Mucosa of stomach (tissue), 1 donor: Measurements from ENCODE around the gene MSLN.

Experiments
- H3K27me3 ChIP-seq: one replicate; pipeline ENCODE4 v1.7.0; 2013; ENCODE audit warnings: mild to moderate bottlenecking, low read length; ENCODE audit not compliant: control insufficient read depth, insufficient read depth
- H3K36me3 ChIP-seq: one replicate; pipeline ENCODE4 v1.7.0; 2013; ENCODE audit warnings: low read length; ENCODE audit not compliant: control insufficient read depth, insufficient read depth
- H3K4me1 ChIP-seq: one replicate; pipeline ENCODE4 v1.7.0; 2013; ENCODE audit warnings: mild to moderate bottlenecking, low read length; ENCODE audit not compliant: control insufficient read depth, insufficient read depth
- H3K4me3 ChIP-seq: one replicate; pipeline ENCODE4 v1.7.0; 2013; ENCODE audit warnings: low read length
- H3K9ac ChIP-seq: one replicate; pipeline ENCODE4 v1.7.0; 2013; ENCODE audit warnings: mild to moderate bottlenecking, low read length, moderate library complexity
- H3K9me3 ChIP-seq: one replicate; pipeline ENCODE4 v1.7.0; 2013; ENCODE audit warnings: mild to moderate bottlenecking, low read length, moderate library complexity; ENCODE audit not compliant: control insufficient read depth
- donor health status: Pancreatic carcinoma.

Gene MSLN

DNA sequence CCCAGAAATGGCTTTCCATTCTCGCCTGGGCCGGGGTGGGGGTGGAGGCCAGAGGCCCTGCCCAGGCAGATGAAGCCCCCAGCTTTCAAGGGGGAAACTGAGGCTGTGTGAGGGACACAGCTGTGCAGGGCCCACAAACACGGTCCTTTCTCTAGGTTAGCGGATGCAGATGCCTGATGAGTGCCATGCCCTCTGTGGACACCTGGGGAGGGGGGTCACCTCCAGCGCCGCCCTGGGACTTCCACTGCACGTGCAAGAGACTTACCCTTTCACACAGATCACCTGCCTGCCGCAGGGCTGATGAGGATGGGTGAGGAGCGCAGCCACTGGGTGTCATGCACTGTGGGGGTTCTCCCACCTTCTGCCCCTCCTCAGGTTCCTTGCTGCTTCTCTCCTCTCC, 42.1 kb upstream of the MSLN start:
- Histone ChIP-seq H3K36me3 (no peaks in the 10 kb centered on the region), H3K9me3 (no peaks in the 10 kb centered on the region), H3K4me1 (peaks cover 44% of the 10 kb centered on the region), H3K27me3 (peaks cover 24% of the 10 kb centered on the region), H3K9ac (no peak overlapping the region), H3K4me3 (no peak overlapping the region)

DNA sequence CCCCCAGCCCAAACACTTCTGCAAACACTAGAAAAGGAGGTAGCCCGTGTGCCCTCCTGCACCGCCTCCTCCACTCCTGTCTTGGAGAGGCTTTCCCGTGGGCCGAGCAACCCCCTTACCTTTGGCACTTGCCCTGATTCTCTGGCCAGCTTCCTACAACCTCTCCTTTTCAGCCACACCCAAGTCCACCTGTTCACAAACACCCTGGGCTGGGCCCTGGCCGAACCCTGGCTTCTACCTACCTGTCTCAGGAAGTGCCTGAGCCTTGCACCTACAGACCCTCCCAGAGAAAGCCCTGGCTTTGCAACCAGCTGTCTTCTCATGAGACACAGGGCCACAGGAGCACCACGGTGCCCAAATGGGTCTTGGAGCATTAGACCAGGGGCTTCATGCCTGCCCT, 41.6 kb upstream of the MSLN start:
- Histone ChIP-seq H3K9ac (no peak overlapping the region), H3K4me3 (no peak overlapping the region), H3K9me3 (no peaks in the 10 kb centered on the region), H3K27me3 (peaks cover 21% of the 10 kb centered on the region), H3K36me3 (no peaks in the 10 kb centered on the region), H3K4me1 (peaks cover 44% of the 10 kb centered on the region)

GRCh38 chr16:719815-720446, 40.6 kb upstream of the MSLN start:
- Histone ChIP-seq H3K36me3 (no peaks in the 10 kb centered on the region), H3K4me1 (peaks cover 40% of the 10 kb centered on the region), H3K9me3 (no peaks in the 10 kb centered on the region), H3K4me3 (peak overlapping the region; percentile 56), H3K27me3 (peaks cover 16% of the 10 kb centered on the region), H3K9ac (peak overlapping the region; percentile 76)

GRCh38 chr16:720447-720989, 40.0 kb upstream of the MSLN start:
- Histone ChIP-seq H3K4me1 (peaks cover 40% of the 10 kb centered on the region), H3K9me3 (no peaks in the 10 kb centered on the region), H3K4me3 (peak overlapping the region; percentile 56), H3K36me3 (no peaks in the 10 kb centered on the region), H3K9ac (peak overlapping the region; percentile 76), H3K27me3 (peaks cover 22% of the 10 kb centered on the region)

DNA sequence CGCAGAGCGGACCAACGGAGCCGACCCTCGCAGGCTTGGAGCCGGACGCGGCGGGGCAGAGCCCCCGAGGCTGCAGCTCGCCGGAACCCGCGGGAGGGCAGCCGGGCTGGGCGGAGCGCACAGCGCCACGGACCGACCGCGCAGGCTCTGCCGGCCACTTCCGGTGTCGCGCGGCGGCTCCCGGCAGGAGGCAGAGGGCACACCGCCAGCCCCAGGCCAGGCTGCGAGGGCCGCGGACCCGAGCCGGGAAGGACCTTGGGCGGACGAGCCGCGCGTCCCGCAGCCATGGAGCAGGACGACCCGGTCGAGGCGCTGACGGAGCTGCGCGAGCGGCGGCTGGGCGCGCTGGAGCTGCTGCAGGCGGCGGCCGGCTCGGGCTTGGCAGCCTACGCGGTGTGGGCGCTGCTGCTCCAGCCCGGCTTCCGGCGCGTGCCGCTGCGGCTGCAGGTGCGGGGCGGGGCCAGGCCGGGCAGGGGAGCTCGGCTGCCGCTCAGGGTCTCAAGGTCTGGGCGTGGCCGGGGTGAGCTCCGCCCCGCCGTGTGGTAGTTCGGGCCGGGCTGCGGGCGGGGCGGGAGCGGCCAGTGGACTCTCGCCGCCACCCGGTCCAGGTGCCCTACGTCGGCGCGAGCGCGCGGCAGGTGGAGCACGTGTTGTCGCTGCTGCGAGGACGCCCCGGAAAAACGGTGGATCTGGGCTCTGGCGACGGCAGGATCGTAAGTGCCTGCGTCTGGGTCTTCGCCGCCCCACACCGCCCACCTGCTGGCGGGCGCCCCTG, 39.4 kb upstream of the MSLN start, which contains the start of gene ANTKMT:
Gene ANTKMT, plus strand, starts transcription at position 157 of the 775 bp plus-strand sequence. Its CDS starts 129 bp downstream, at position 286.
- Histone ChIP-seq H3K4me3 (peak within 1 kb of the TSS; percentile 56), H3K4me1 (peaks cover 40% of the 10 kb centered on the region), H3K27me3 (peaks cover 22% of the 10 kb centered on the region), H3K9me3 (no peaks in the 10 kb centered on the region), H3K36me3 (no peaks in the 10 kb centered on the region), H3K9ac (peak within 1 kb of the TSS; percentile 76)

- H3K4me1 ChIP-seq: peaks cover 37% of the 10 kb centered on the region
- no peak overlapping the region for H3K9ac ChIP-seq
- H3K4me3 ChIP-seq: peak overlapping the region; percentile 56
- H3K36me3 ChIP-seq: no peaks in the 10 kb centered on the region
- H3K27me3 ChIP-seq: peaks cover 19% of the 10 kb centered on the region
- H3K9me3 ChIP-seq: no peaks in the 10 kb centered on the region
Measured at GRCh38 chr16:721765-722540, 38.6 kb upstream of the MSLN start.

DNA sequence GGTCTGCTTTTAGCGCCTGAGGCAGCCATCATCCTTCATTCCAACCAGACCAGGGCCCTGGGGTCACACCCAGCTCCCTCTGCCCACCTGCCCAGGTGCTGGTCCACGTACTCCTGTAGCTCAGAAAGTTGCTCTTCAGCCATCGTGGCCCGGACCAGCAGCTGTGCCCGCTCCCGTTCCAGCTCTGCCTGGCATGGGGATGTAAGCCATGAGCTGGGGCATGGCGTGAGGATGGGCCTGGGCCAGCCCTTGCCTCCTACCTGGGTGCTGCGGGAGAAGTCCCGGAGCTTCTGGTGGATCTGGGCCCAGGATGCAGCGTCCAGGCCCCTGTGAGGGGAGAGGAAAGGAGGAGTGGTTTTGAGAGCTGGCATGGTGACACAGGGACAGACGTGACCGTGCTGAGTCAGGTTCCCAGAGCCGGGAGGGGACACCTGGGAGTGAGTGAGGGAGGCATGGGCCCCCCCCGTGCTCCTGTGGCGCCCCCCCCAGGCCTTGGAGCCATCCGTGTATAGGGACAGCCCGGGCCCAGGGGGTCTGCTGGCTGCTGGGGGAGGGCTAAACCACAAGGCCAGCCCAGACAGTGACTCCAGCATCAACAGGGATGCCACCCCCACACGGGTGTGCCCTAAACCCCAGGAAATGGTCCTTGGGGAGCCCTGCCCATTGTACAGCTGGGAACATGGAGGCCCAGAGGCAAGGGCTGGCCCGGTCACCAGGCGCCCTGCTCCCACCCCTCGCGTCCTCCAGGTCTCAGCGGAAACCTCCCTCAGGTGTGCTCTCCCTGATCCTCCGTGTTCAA, 37.5 kb upstream of the MSLN start:
- Histone ChIP-seq H3K9ac (no peak overlapping the region), H3K4me1 (peaks cover 44% of the 10 kb centered on the region), H3K4me3 (no peak overlapping the region), H3K27me3 (peaks cover 19% of the 10 kb centered on the region), H3K9me3 (no peaks in the 10 kb centered on the region), H3K36me3 (no peaks in the 10 kb centered on the region)

DNA sequence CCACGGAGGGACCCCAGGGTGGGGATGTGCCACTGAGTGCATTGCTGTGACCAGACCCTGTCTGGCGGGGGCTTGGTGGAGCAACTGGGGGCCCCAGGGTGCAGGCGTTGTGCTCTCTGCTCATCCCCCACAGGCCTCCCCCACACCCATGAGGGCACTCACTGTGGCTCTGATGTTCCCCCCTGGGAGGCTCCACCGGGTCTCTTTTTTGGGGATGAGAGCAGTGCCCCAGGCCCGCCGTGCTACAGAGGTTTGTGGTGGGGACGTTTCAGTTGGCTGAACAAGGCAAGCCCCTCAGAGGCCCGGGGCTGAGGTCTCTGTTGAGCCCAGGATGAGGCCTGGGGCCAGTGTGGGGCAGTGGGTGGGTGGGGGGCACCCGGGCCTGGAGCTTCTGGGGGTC, 36.8 kb upstream of the MSLN start:
- Histone ChIP-seq H3K4me1 (peaks cover 42% of the 10 kb centered on the region), H3K27me3 (peaks cover 19% of the 10 kb centered on the region), H3K4me3 (no peak overlapping the region), H3K9me3 (no peaks in the 10 kb centered on the region), H3K36me3 (no peaks in the 10 kb centered on the region), H3K9ac (no peak overlapping the region)

- Histone ChIP-seq H3K4me1 (peaks cover 35% of the 10 kb centered on the region), H3K9me3 (no peaks in the 10 kb centered on the region)
Measured at GRCh38 chr16:724188-725040, 36.1 kb upstream of the MSLN start.

DNA sequence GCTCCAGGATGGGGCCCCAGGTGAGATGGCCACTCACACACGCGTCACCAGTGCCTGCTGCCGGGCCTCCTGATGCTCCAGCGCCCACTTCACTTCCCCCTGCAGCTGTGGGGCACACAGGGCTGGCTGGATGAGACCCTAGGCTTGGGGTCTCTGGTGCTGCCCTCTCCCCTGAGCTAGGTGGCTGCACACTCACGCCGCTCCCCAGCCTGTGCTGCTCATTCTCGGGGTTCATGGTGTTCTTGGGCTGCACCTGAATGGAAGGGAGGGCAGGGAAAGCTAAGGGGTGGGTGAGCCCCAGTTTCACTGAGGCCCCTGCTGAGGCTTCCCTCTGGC, 35.5 kb upstream of the MSLN start:
- Histone ChIP-seq H3K9ac (no peak overlapping the region), H3K27me3 (peaks cover 19% of the 10 kb centered on the region), H3K4me1 (peaks cover 29% of the 10 kb centered on the region), H3K9me3 (no peaks in the 10 kb centered on the region), H3K36me3 (no peaks in the 10 kb centered on the region), H3K4me3 (no peak overlapping the region)

More at GRCh38 chr16:724188-725040, 36.1 kb upstream of the MSLN start:
- no peaks in the 10 kb centered on the region for H3K36me3 ChIP-seq
- no peak overlapping the region for H3K9ac ChIP-seq
- H3K4me3 ChIP-seq: no peak overlapping the region
- H3K27me3 ChIP-seq: peaks cover 19% of the 10 kb centered on the region
